Measurements from ENCODE around the gene RHOU.

DNA sequence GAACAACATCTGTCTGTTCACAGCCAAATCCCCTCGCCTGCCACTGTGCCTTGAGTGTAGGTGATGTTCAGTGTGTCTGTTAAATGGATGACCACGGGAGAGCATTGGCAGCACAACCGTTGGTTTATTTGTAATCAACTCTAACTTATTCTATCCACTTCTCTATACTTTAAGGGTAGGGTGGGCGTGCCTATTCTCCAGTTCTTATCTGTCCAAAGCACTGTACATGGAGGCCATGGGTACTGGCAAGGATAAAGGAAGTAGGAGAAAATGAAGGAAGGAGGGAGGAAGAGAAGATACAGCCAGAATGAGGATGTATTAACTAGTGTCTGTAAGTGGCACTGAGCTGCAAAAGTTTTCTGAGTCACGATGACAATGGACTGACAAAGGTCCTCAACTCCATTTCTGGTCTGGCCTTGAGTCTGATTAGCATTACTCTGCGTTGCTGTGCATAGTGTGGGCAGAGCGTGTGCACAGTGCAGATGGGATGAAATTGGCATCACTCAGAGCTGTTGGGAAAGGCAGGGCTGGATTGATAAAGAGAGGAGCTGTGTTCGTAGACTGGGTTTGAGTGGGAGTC, 7.1 kb downstream of the RHOU start:
- TF ChIP-seq, protein P1, sequence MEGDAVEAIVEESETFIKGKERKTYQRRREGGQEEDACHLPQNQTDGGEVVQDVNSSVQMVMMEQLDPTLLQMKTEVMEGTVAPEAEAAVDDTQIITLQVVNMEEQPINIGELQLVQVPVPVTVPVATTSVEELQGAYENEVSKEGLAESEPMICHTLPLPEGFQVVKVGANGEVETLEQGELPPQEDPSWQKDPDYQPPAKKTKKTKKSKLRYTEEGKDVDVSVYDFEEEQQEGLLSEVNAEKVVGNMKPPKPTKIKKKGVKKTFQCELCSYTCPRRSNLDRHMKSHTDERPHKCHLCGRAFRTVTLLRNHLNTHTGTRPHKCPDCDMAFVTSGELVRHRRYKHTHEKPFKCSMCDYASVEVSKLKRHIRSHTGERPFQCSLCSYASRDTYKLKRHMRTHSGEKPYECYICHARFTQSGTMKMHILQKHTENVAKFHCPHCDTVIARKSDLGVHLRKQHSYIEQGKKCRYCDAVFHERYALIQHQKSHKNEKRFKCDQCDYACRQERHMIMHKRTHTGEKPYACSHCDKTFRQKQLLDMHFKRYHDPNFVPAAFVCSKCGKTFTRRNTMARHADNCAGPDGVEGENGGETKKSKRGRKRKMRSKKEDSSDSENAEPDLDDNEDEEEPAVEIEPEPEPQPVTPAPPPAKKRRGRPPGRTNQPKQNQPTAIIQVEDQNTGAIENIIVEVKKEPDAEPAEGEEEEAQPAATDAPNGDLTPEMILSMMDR (IDR thresholded peaks at IDR 0.05; ENCODE audit: poor library complexity, severe bottlenecking), result no peak
- TF ChIP-seq EZH2 (IDR thresholded peaks at IDR 0.05; ENCODE audit: borderline replicate concordance, insufficient read depth, low read length, poor library complexity, severe bottlenecking), result no peak

Measured in neural cell (in vitro differentiated cells).